Small intestine (tissue), 7 donors: ENCODE measurements around the gene EIF3I. TPM values are rescaled to one million over a fixed set of nuclear protein-coding genes. Genes with fewer than 3 reads are reported as not detected.
A peak's percentile ranks its signal among the peaks of the same experiment; 100 is the strongest.

ENCODE experiments used
- DNase-seq, 2 donors: peaks; one replicate each; pipeline versions ENCODE4 v3.0.0 to v3.0.0-alpha.2; 2013
- FAIRE-seq: peaks from 2 replicates; lab custom pipeline; 2012; peaks lifted over from hg19 to GRCh38; lab: Jason Lieb, UNC
- H3K27ac ChIP-seq, 3 donors: one replicate each; pipeline ENCODE4 v1.5.1; 2013; ENCODE audit warnings: low read length in 2 of 3, mild to moderate bottlenecking in 2 of 3, control low read depth in 1 of 3, inconsistent platforms in 1 of 3, low read depth in 1 of 3, moderate library complexity in 1 of 3
- H3K27me3 ChIP-seq, 3 donors: one replicate each; pipeline ENCODE4 v1.6.1; 2013; ENCODE audit warnings: low read length in 3 of 3, inconsistent platforms in 1 of 3; ENCODE audit not compliant: control insufficient read depth in 3 of 3, insufficient read depth in 3 of 3
- H3K36me3 ChIP-seq, 3 donors: one replicate each; pipeline ENCODE4 v1.6.1; 2013; ENCODE audit warnings: low read length in 3 of 3, inconsistent platforms in 1 of 3, low read depth in 1 of 3, mild to moderate bottlenecking in 1 of 3, moderate library complexity in 1 of 3; ENCODE audit not compliant: control insufficient read depth in 3 of 3, insufficient read depth in 2 of 3
- H3K4me1 ChIP-seq, 3 donors: one replicate each; pipeline ENCODE4 v1.6.1; 2013; ENCODE audit warnings: low read length in 2 of 3, inconsistent platforms in 1 of 3, low read depth in 1 of 3, mild to moderate bottlenecking in 1 of 3, moderate library complexity in 1 of 3; ENCODE audit not compliant: control insufficient read depth in 3 of 3, insufficient read depth in 2 of 3
- H3K4me3 ChIP-seq, 3 donors: one replicate each; pipeline ENCODE4 v1.5.1; 2013; ENCODE audit warnings: low read length in 3 of 3, control low read depth in 1 of 3, inconsistent platforms in 1 of 3, low read depth in 1 of 3, mild to moderate bottlenecking in 1 of 3, moderate library complexity in 1 of 3
- H3K9me3 ChIP-seq, 2 donors: one replicate each; pipeline ENCODE4 v1.6.1; 2013; ENCODE audit warnings: low read depth in 1 of 2, low read length in 1 of 2; ENCODE audit not compliant: control insufficient read depth in 2 of 2, insufficient read depth in 1 of 2
- WGBS, 3 donors: extraction: QIAGEN DNeasy Blood & Tissue Kit; methylation state at CpG; one replicate each; pipeline ENCODE4 v1.1.7; 2013; 5-methylcytosine and 5-hydroxymethylcytosine counted together
- polyA plus RNA-seq, 4 donors: library from polyadenylated mRNA; stranded (reverse) in 3 of 4; unstranded in 1 of 4; fragments of 200-250 nt in 3 of 4; fragments of 120-200 nt in 1 of 4; gene quantifications; one replicate each; pipeline versions ENCODE4 v1.2.1 to v1.2.3, GENCODE V29; 2013
- donor health status: healthy with polysubstance abuse.
- donor health status: control.
- donor health status: control.
- donor health status: Bipolar disorder and iron deficiency.
- donor health status: healthy.

The EIF3I gene
- polyA plus RNA-seq, 4 donors, result 158 to 234 (median 169) TPM

DNA sequence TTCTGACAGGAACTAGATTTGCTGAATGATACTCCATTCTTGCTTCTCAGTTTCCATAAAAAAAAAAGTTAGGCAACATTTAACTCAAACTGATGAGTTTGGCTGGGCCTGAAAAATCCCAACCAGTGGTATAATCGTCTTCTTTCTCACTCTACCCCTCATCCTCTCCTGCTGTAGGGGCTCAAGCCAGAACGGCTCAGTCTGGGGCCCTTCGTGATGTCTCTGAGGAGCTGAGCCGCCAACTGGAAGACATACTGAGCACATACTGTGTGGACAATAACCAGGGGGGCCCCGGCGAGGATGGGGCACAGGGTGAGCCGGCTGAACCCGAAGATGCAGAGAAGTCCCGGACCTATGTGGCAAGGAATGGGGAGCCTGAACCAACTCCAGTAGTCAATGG lies 41.1 kb upstream of the EIF3I start:
- 74 to 83% (median 79%) methylated on average over 9 of the region's 9 CpGs for WGBS, 3 donors

GRCh38 chr1:32181563-32181962 lies 40.6 kb upstream of the EIF3I start:
- FAIRE-seq, result no peak
- Histone ChIP-seq H3K27ac (peak overlapping the region in 1 of 3 donors; percentile 12), H3K9me3 (no peaks in the 10 kb centered on the region), H3K27me3 (no peaks in the 10 kb centered on the region), H3K4me3 (no peak overlapping the region), H3K36me3 (peaks cover 0 to 43% (median 2%) of the 10 kb centered on the region in 3 donors), H3K4me1 (peaks cover 2 to 25% (median 6%) of the 10 kb centered on the region in 3 donors)
- 78 to 84% (median 79%) methylated on average over 5 of the region's 5 CpGs for WGBS, 3 donors
- DNase-seq, result no peak

More for the DNA sequence above, 41.1 kb upstream of the EIF3I start:
- Histone ChIP-seq H3K4me1 (peaks cover 2 to 25% (median 6%) of the 10 kb centered on the region in 3 donors), H3K4me3 (peak overlapping the region in 1 of 3 donors; percentile 69), H3K36me3 (peaks cover 0 to 42% (median 2%) of the 10 kb centered on the region in 3 donors), H3K27me3 (no peaks in the 10 kb centered on the region), H3K9me3 (no peaks in the 10 kb centered on the region), H3K27ac (peak overlapping the region in 1 of 3 donors; percentile 12)
- DNase-seq, result no peak
- no peak for FAIRE-seq

- Histone ChIP-seq H3K4me1 (peaks cover 2 to 25% (median 6%) of the 10 kb centered on the region in 3 donors), H3K27me3 (no peaks in the 10 kb centered on the region), H3K27ac (no peak overlapping the region), H3K9me3 (no peaks in the 10 kb centered on the region), H3K4me3 (no peak overlapping the region), H3K36me3 (peaks cover 1 to 47% (median 2%) of the 10 kb centered on the region in 3 donors)
- 83 to 85% (median 83%) methylated on average over 6 of the region's 6 CpGs for WGBS, 3 donors
- no peak for DNase-seq
- FAIRE-seq, result no peak
These were observed 40.1 kb upstream of the EIF3I start for GRCh38 chr1:32182060-32182459.

DNA sequence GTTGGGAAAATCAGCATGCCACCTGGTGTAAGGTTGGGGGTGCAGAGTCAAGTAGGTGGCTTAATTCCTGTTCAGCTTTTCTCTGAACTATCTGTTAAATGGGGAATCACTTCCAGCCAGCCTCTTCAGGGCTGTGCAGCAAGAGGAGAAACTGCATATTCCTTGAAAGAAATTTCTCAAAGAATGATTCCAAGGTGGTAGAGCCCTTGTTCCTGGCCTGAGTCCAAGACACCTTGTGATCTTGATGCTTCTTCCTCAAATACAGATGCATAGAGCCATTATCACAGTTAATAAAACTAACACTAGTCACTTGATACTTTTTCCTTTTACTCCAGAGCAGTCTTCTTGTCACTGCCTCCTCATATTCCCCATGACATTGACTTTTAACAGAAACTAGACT lies 37.6 kb upstream of the EIF3I start:
- FAIRE-seq (no peak), DNase-seq (no peak)
- H3K4me1 ChIP-seq, result peaks cover 0 to 16% (median 6%) of the 10 kb centered on the region in 3 donors
- H3K9me3 ChIP-seq, result no peaks in the 10 kb centered on the region
- no peak overlapping the region for H3K27ac ChIP-seq
- no peaks in the 10 kb centered on the region for H3K27me3 ChIP-seq
- H3K4me3 ChIP-seq, result no peak overlapping the region
- H3K36me3 ChIP-seq, result peaks cover 15 to 71% (median 17%) of the 10 kb centered on the region in 3 donors

- Histone ChIP-seq H3K9me3 (no peaks in the 10 kb centered on the region), H3K4me3 (no peak overlapping the region), H3K27ac (no peak overlapping the region), H3K27me3 (no peaks in the 10 kb centered on the region), H3K4me1 (peaks cover 0 to 9% (median 4%) of the 10 kb centered on the region in 3 donors), H3K36me3 (peaks cover 22 to 78% (median 24%) of the 10 kb centered on the region in 3 donors)
- FAIRE-seq (no peak), DNase-seq (no peak)
- WGBS, 3 donors, result 92 to 95% (median 95%) methylated on average over 2 of the region's 2 CpGs
These were observed 36.1 kb upstream of the EIF3I start for GRCh38 chr1:32186077-32186476.

DNA sequence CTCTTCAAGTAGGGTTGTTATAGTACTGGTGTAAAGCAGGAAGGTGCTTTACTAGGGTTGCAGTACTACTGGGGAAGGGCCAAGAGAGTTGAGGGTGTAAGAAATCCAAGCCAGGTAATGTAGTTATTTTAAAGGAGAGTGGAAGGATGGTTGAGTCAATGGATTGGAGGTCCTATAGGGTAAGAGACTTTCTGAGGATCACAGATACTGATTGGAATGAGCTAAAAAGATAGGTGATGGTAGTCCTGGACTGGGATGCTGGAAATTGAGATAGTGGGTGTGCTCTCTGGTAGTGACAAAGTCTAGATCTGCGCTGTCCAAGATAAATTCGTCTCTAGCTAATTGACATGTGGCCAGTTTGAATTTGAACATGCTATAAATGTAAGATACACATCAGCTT lies 35.7 kb upstream of the EIF3I start:
- Histone ChIP-seq H3K4me3 (no peak overlapping the region), H3K27ac (no peak overlapping the region), H3K27me3 (no peaks in the 10 kb centered on the region), H3K4me1 (peaks cover 0 to 4% (median under 1%) of the 10 kb centered on the region in 3 donors), H3K9me3 (no peaks in the 10 kb centered on the region), H3K36me3 (peaks cover 22 to 78% (median 28%) of the 10 kb centered on the region in 3 donors)
- FAIRE-seq, result no peak
- DNase-seq, result no peak
- 70 to 85% (median 83%) methylated on average over 2 of the region's 2 CpGs for WGBS, 3 donors

GRCh38 chr1:32187850-32188249 lies 34.4 kb upstream of the EIF3I start:
- H3K27ac ChIP-seq, result no peak overlapping the region
- H3K27me3 ChIP-seq, result no peaks in the 10 kb centered on the region
- no peaks in the 10 kb centered on the region for H3K9me3 ChIP-seq
- H3K4me1 ChIP-seq, result no peaks in the 10 kb centered on the region
- peaks cover 29 to 78% (median 39%) of the 10 kb centered on the region in 3 donors for H3K36me3 ChIP-seq
- 97% methylated on average over 9 of the region's 9 CpGs for whole genome bisulfite sequencing, 3 donors
- DNase-seq (no peak), FAIRE-seq (no peak)
- H3K4me3 ChIP-seq, result no peak overlapping the region

- 94 to 99% (median 96%) methylated on average over 8 of the region's 8 CpGs for WGBS, 3 donors
- H3K9me3 ChIP-seq, result no peaks in the 10 kb centered on the region
- H3K36me3 ChIP-seq, result peaks cover 43 to 92% (median 52%) of the 10 kb centered on the region in 3 donors
- peaks cover 0 to 7% (median 0%) of the 10 kb centered on the region in 3 donors for H3K4me1 ChIP-seq
- DNase-seq, result no peak
- FAIRE-seq, result no peak
- H3K27me3 ChIP-seq, result no peaks in the 10 kb centered on the region
- H3K27ac ChIP-seq, result no peak overlapping the region
- no peak overlapping the region for H3K4me3 ChIP-seq
These were observed 29.8 kb upstream of the EIF3I start for GRCh38 chr1:32192220-32192948.
